Ovary (tissue), 10 donors: ENCODE data around the gene DPP4. TPM values are rescaled to one million over a fixed set of nuclear protein-coding genes. Genes with fewer than 3 reads are reported as not detected.

Source experiments
- DNase-seq, 5 donors: peaks; one replicate each; pipeline ENCODE4 v3.0.0-alpha.2; 2019 to 2020
- H3K27ac ChIP-seq, 2 donors: fragments of 200-600 bp; one replicate each; pipeline versions ENCODE4 v1.5.1 to v1.8.0; 2019 to 2022
- H3K27me3 ChIP-seq: fragments of 200-600 bp; one replicate; pipeline ENCODE4 v1.8.0; 2022
- H3K36me3 ChIP-seq: fragments of 200-600 bp; sonication (generic); one replicate; pipeline ENCODE4 v1.5.1; 2019
- H3K4me1 ChIP-seq: one replicate; pipeline ENCODE4 v1.8.1; 2013; ENCODE audit warnings: mild to moderate bottlenecking, moderate library complexity; ENCODE audit not compliant: insufficient read depth
- H3K4me3 ChIP-seq: fragments of 200-600 bp; sonication (generic); one replicate; pipeline ENCODE4 v1.5.1; 2017
- H3K9me3 ChIP-seq, 2 donors: fragments of 200-600 bp in 1 of 2; sonication (generic) in 1 of 2; one replicate each; pipeline versions ENCODE4 v1.5.1 to v1.8.1; 2013 to 2019; ENCODE audit warnings: mild to moderate bottlenecking in 1 of 2, moderate library complexity in 1 of 2
- CTCF ChIP-seq, 3 donors: fragments of 450-650 bp in 2 of 3; fragments of 200-600 bp in 1 of 3; IDR thresholded peaks; one replicate each; pipeline versions ENCODE4 v1.5.1 to v1.8.0; 2016 to 2022; ENCODE audit warnings: antibody characterized with exemption in 3 of 3, mild to moderate bottlenecking in 1 of 3
- EP300 ChIP-seq: sonication (generic); formaldehyde crosslinking; IDR thresholded peaks from one replicate; pipeline ENCODE4 v1.6.1; 2017; ENCODE audit warnings: antibody characterized with exemption
- POLR2A ChIP-seq: fragments of 450-650 bp; IDR thresholded peaks from one replicate; pipeline ENCODE4 v1.6.1; 2017; ENCODE audit warnings: antibody characterized with exemption, mild to moderate bottlenecking, moderate library complexity
- WGBS, 3 donors: extraction: QIAGEN DNeasy Blood & Tissue Kit in 1 of 3; methylation state at CpG; one replicate each; pipeline versions ENCODE4 v1.1.5 to v1.1.7; 2013 to 2017; 5-methylcytosine and 5-hydroxymethylcytosine counted together
- intact Hi-C, 4 donors: fragments of 100-400 bp; cut with DNase I; formaldehyde crosslinking; loops; one replicate each; pipeline versions ENCODE4 v1.11.0 to v1.15.1; 2022 to 2023
- long read RNA-seq, 3 donors: library from polyadenylated mRNA in 2 of 3; unstranded in 2 of 3; transcript quantifications; one replicate each; pipeline ENCODE4 v2.0.0 and lab custom pipeline, GENCODE V29; 2021 to 2026
- polyA plus RNA-seq, 2 donors: library from polyadenylated mRNA; stranded (reverse); fragments of 200-250 nt in 1 of 2; fragments of 350-450 nt in 1 of 2; fragmentation: Illumina TruSeq in 1 of 2; extraction: RNeasy Lipid Tissue Mini Kit (QIAGEN cat#74804) in 1 of 2; gene quantifications; one replicate each; pipeline ENCODE4 v1.2.3, GENCODE V29; 2013 to 2014
- total RNA-seq, 7 donors: library from RNA; depleted of rRNA in 2 of 7; stranded (reverse); fragments of >200 nt in 2 of 7; fragmentation: NEBNext Ultra II Directional in 3 of 7; extraction: Animal tissue kit (Norgen Biotek cat#: 25700) in 3 of 7; gene quantifications; one replicate each; pipeline versions ENCODE4 v1.1.0 to v1.2.4, GENCODE V29; 2016 to 2023
- donor health status: DM: no; HTN: no; CAD: no; lungs with moderate emphysema.
- donor health status: DM: no; HTN: no; CAD: no.
- donor health status: Bipolar disorder and iron deficiency.
- donor health status: DM: yes; HTN: yes; CAD: no.
- donor health status: DM: no; HTN: no; CAD: no.
- donor health status: DM: yes; HTN: yes; CAD: no.

Gene DPP4
- total RNA-seq: 1 to 10 TPM in 6 of 7 donors, under 1 TPM in 1; 0.71 to 6.5 (median 3.5) TPM
- 10 to 100 TPM in 1 of 2 donors, 1 to 10 TPM in 1; 3.7 to 46.6 TPM for polyA plus RNA-seq
- long read RNA-seq, donor 1, partial matches to known transcripts: 1 of 1 reads
- long read RNA-seq, donor 1, other reads (novel, unspliced or antisense): 0 of 1 reads
- long read RNA-seq, donor 2: 0 reads
- long read RNA-seq, donor 3, partial matches to known transcripts: 0 of 1 reads
- long read RNA-seq, donor 3, other reads (novel, unspliced or antisense): 1 of 1 reads

GRCh38 chr2:162073888-162074631 lies at the start of gene DPP4:
Gene DPP4 (minus strand): TSS chr2:162074215. CDS start chr2:162073981, 234 bp downstream.
- TF ChIP-seq POLR2A: no peak
- WGBS, 3 donors: 1 to 3% (median 2%) methylated on average over 60 to 71 of the region's 71 CpGs
- no peaks in the 10 kb centered on the region for H3K9me3 ChIP-seq
- no peak within 1 kb of the TSS for H3K27ac ChIP-seq
- H3K4me3 ChIP-seq: peak within 1 kb of the TSS; percentile 44
- H3K4me1 ChIP-seq: peaks cover 4% of the 10 kb centered on the region
- intact Hi-C loops: no loop called here
- DNase-seq: peak in 4 of 5 donors; percentile 20 to 47 (median 33)
- no peaks in the 10 kb centered on the region for H3K27me3 ChIP-seq
- no peaks in the 10 kb centered on the region for H3K36me3 ChIP-seq

DNA sequence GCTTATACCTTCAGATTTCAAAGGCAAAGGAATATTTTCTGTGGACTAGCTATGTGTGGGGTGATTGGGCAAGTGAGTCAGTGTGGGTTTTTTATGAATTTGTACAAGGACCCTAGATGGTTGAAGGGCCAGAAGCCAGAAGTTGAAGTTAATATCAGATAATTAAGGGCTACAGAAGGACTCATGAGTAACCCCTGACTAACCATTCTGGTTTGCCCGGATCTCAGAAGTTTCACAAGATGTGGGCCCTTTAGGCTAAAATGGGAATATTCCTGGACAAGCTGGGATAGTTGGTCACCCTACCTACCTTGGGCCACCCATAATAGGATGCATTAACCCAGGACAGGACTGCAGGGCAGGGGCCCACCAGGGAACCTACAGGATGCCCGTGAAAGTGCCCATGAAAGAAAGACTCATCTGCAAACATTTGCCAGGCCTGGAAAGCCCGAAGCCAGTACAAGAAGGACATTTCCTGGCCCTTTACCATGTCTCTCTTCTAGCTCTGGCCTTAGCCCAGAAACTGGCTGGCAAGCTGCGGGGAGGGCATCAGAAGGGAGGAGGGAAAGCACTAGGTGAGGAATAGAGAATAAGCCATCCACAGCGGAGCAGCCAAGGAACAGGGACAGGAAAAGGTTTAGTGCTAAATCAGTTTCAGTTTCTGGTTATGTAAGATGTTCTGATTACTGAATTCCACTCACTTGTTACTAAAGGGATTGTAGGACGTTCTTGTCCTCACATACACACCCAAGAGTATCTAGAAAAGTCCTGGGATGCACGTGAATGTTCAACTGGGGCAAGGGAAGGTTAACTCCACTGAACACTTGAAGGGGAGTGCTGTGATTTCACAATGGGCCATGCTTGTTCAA lies 44.4 kb upstream of the DPP4 start:
- 57 to 75% (median 70%) methylated on average over 7 of the region's 7 CpGs for WGBS, 3 donors
- no peak for DNase-seq
- Histone ChIP-seq H3K4me3 (no peak overlapping the region), H3K9me3 (no peaks in the 10 kb centered on the region), H3K36me3 (no peaks in the 10 kb centered on the region), H3K27me3 (no peaks in the 10 kb centered on the region), H3K4me1 (no peaks in the 10 kb centered on the region), H3K27ac (no peak overlapping the region)
- intact Hi-C loops: no loop called here
- TF ChIP-seq POLR2A (no peak), CTCF (IDR thresholded peaks at IDR 0.05) (no peak), EP300 (no peak)

DNA sequence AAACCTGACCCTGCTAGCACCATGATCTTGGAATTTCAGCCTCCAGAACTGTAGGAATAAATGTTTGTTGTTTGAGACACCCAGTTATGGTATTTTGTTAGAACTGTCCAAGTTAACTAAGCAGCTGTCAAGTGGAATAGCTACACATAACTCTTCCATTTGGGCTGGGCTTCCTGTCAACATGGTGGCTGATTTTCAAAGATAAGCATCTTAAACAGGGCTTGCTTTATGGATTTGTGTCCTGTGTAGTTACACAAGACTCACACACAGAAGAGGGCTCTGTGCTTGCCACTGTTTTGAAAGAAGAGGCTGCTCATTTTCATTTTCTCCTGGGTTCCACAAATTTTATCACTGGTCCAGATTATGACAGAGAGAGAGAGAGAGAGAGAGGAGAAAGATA lies 42.3 kb upstream of the DPP4 start:
- DNase-seq: no peak
- Histone ChIP-seq H3K27me3 (no peaks in the 10 kb centered on the region), H3K36me3 (no peaks in the 10 kb centered on the region), H3K9me3 (no peaks in the 10 kb centered on the region), H3K27ac (no peak overlapping the region), H3K4me1 (no peaks in the 10 kb centered on the region), H3K4me3 (no peak overlapping the region)
- TF ChIP-seq POLR2A: no peak
- no peak for TF ChIP-seq EP300
- TF ChIP-seq CTCF (IDR thresholded peaks at IDR 0.05): no peak
- intact Hi-C loops: no loop called here

- Histone ChIP-seq H3K27me3 (no peaks in the 10 kb centered on the region), H3K4me3 (no peak overlapping the region), H3K4me1 (no peaks in the 10 kb centered on the region), H3K36me3 (no peaks in the 10 kb centered on the region), H3K27ac (no peak overlapping the region), H3K9me3 (no peaks in the 10 kb centered on the region)
- no peak for DNase-seq
- intact Hi-C loops: no loop called here
- 93 to 94% (median 93%) methylated on average over 2 of the region's 2 CpGs for WGBS, 3 donors
- TF ChIP-seq EP300 (no peak), CTCF (IDR thresholded peaks at IDR 0.05) (no peak), POLR2A (no peak)
Observed at GRCh38 chr2:162115076-162115475, 41.1 kb upstream of the DPP4 start.
